Loucy (cell line): ENCODE results near the gene KDR.

ENCODE experiments used
- H2AFZ ChIP-seq: fragments of 200-600 bp; sonication (generic); 2 replicates; pipeline ENCODE4 v1.6.0; 2016; ENCODE audit warnings: antibody characterized with exemption, mild to moderate bottlenecking, low read length, moderate library complexity
- H3F3A ChIP-seq: fragments of 200-600 bp; 2 replicates; pipeline ENCODE4 v1.6.0; 2016; ENCODE audit warnings: antibody characterized with exemption, low read depth, mild to moderate bottlenecking
- H3K27me3 ChIP-seq: fragments of 200-600 bp; sonication (generic); 2 replicates; pipeline ENCODE4 v1.6.1; 2014; ENCODE audit warnings: low read length, mild to moderate bottlenecking; ENCODE audit not compliant: insufficient read depth, poor library complexity, severe bottlenecking
- H3K36me3 ChIP-seq: fragments of 200-600 bp; sonication (generic); 2 replicates; pipeline ENCODE4 v1.6.1; 2016; ENCODE audit warnings: low read length; ENCODE audit not compliant: insufficient read depth
- H3K4me1 ChIP-seq: fragments of 200-600 bp; sonication (generic); 2 replicates; pipeline ENCODE4 v1.5.1; 2014; ENCODE audit warnings: low read length, mild to moderate bottlenecking; ENCODE audit not compliant: insufficient read depth, poor library complexity, severe bottlenecking
- H3K4me2 ChIP-seq: fragments of 200-600 bp; sonication (generic); 2 replicates; pipeline ENCODE4 v1.6.0; 2014; ENCODE audit warnings: antibody characterized with exemption, low read length, low read depth, mild to moderate bottlenecking; ENCODE audit not compliant: poor library complexity, severe bottlenecking
- H3K4me3 ChIP-seq: fragments of 200-600 bp; sonication (generic); 2 replicates; pipeline ENCODE4 v1.5.1; 2014; ENCODE audit warnings: low read length, mild to moderate bottlenecking, mixed read lengths; ENCODE audit not compliant: poor library complexity, severe bottlenecking
- H3K79me2 ChIP-seq: fragments of 200-600 bp; sonication (generic); 2 replicates; pipeline ENCODE4 v1.6.1; 2014; ENCODE audit warnings: low read length; ENCODE audit not compliant: insufficient read depth
- H3K9ac ChIP-seq: fragments of 200-600 bp; sonication (generic); 2 replicates; pipeline ENCODE4 v1.6.0; 2014; ENCODE audit warnings: mild to moderate bottlenecking, low read depth, low read length, moderate library complexity; ENCODE audit not compliant: poor library complexity, severe bottlenecking
- H3K9me2 ChIP-seq: fragments of 200-600 bp; sonication (generic); replicated peaks from 2 replicates; pipeline ENCODE4 v1.6.1; 2016; ENCODE audit warnings: low read depth, low read length, mixed read lengths
- H3K9me3 ChIP-seq: fragments of 200-600 bp; sonication (generic); 2 replicates; pipeline ENCODE4 v1.6.1; 2014; ENCODE audit warnings: mild to moderate bottlenecking, antibody characterized with exemption, low read length, low read depth; ENCODE audit not compliant: insufficient read depth
- H4K20me1 ChIP-seq: fragments of 200-600 bp; sonication (generic); 2 replicates; pipeline ENCODE4 v1.6.0; 2014; ENCODE audit warnings: antibody characterized with exemption, low read length, mild to moderate bottlenecking; ENCODE audit not compliant: insufficient read depth, poor library complexity, severe bottlenecking
- EZH2phosphoT487 ChIP-seq: fragments of 200-600 bp; IDR thresholded peaks from 2 replicates; pipeline ENCODE4 v1.6.1; 2018; ENCODE audit warnings: antibody characterized with exemption, mild to moderate bottlenecking, moderate library complexity, borderline replicate concordance
- TF ChIP-seq, protein P1 (sequence below): fragments of 200-600 bp; sonication (generic); conservative IDR thresholded peaks from 2 replicates; pipeline ENCODE4 v1.5.1; 2014; ENCODE audit warnings: mild to moderate bottlenecking, antibody characterized with exemption, low read length

The KDR gene

DNA sequence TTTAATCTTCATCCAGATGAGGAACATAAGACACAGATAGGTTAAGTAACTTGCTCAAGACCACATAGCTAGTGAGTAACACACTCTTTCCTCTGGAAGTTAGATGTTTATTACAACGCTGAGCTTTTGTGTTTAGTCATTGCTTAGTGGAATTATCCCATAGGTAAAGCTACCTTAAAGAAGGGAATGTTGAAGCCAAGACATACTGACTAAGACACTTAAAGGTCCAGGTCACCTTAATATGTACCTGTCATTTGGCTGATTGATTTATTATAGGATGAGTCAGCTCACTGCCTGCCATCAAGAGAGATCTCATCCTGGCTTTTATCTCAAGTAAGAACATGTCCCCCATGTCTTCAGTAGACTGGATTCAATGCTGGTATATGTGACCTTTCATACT, 53.4 kb downstream of the KDR start:
- Histone ChIP-seq H3K4me1 (peaks cover 7% of the 10 kb centered on the region), H3K27me3 (no peaks in the 10 kb centered on the region), H3K9me2 (no peaks in the 10 kb centered on the region), H2AFZ (no peak overlapping the region), H3K4me3 (no peak overlapping the region), H3K36me3 (no peaks in the 10 kb centered on the region), H3K9me3 (no peaks in the 10 kb centered on the region), H3K4me2 (no peak overlapping the region), H3K79me2 (no peaks in the 10 kb centered on the region), H3K9ac (no peak overlapping the region), H4K20me1 (no peaks in the 10 kb centered on the region), H3F3A (no peaks in the 10 kb centered on the region)
- no peak for TF ChIP-seq EZH2phosphoT487
- TF ChIP-seq, protein P1, sequence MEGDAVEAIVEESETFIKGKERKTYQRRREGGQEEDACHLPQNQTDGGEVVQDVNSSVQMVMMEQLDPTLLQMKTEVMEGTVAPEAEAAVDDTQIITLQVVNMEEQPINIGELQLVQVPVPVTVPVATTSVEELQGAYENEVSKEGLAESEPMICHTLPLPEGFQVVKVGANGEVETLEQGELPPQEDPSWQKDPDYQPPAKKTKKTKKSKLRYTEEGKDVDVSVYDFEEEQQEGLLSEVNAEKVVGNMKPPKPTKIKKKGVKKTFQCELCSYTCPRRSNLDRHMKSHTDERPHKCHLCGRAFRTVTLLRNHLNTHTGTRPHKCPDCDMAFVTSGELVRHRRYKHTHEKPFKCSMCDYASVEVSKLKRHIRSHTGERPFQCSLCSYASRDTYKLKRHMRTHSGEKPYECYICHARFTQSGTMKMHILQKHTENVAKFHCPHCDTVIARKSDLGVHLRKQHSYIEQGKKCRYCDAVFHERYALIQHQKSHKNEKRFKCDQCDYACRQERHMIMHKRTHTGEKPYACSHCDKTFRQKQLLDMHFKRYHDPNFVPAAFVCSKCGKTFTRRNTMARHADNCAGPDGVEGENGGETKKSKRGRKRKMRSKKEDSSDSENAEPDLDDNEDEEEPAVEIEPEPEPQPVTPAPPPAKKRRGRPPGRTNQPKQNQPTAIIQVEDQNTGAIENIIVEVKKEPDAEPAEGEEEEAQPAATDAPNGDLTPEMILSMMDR: no peak

DNA sequence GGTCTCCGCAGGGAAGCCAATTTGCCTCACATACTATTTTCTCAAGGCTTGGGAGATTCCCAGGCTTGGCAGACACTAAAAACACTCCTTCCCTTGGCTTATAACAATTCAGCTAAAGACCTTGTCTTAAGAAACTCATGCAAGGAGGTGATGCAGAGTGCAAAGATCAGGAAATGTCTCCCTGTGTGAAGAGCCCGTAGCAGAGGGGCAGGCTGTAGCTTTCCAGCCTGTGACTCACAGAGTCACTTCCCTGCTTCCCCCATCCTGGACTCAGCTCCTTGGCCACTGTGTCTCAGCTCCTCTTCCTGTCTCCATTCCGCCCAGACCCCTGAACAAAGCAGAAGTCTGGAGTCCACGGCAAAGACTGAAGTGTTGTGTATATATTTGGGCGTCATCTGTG, 56.1 kb downstream of the KDR start:
- no peaks in the 10 kb centered on the region for H3K9me3 ChIP-seq
- no peak overlapping the region for H3K4me2 ChIP-seq
- no peaks in the 10 kb centered on the region for H3K9me2 ChIP-seq
- no peaks in the 10 kb centered on the region for H4K20me1 ChIP-seq
- no peaks in the 10 kb centered on the region for H3K27me3 ChIP-seq
- no peaks in the 10 kb centered on the region for H3K36me3 ChIP-seq
- no peak overlapping the region for H3K4me3 ChIP-seq
- H3K4me1 ChIP-seq: no peaks in the 10 kb centered on the region
- H2AFZ ChIP-seq: no peak overlapping the region
- H3K79me2 ChIP-seq: no peaks in the 10 kb centered on the region
- no peaks in the 10 kb centered on the region for H3F3A ChIP-seq
- H3K9ac ChIP-seq: no peak overlapping the region
- TF ChIP-seq EZH2phosphoT487: no peak
- TF ChIP-seq, protein P1: no peak

DNA sequence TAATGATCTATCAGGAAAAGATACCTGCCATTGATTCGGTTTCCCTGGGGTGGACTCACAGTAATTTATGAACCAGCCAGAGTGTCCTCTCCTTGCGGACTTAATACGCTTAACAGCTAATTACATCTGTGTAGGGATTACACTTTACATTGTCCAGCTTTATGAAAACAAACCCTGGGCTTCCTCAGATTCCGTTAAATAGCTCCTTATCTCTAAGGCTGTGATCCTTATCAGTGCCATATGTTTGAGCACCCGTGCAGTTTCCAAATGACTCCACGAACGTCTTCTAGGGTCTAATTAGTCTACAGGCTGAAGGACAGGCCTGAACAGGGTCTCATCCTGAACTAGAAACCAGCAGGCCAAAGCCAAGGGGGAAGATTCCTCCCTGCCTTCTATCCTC, 56.9 kb downstream of the KDR start:
- no peak for TF ChIP-seq EZH2phosphoT487
- TF ChIP-seq, protein P1: no peak
- no peaks in the 10 kb centered on the region for H3K27me3 ChIP-seq
- no peaks in the 10 kb centered on the region for H3K9me2 ChIP-seq
- no peaks in the 10 kb centered on the region for H3K36me3 ChIP-seq
- H2AFZ ChIP-seq: no peak overlapping the region
- no peaks in the 10 kb centered on the region for H4K20me1 ChIP-seq
- no peak overlapping the region for H3K9ac ChIP-seq
- no peak overlapping the region for H3K4me3 ChIP-seq
- H3K4me1 ChIP-seq: no peaks in the 10 kb centered on the region
- no peak overlapping the region for H3K4me2 ChIP-seq
- no peaks in the 10 kb centered on the region for H3K79me2 ChIP-seq
- H3F3A ChIP-seq: no peaks in the 10 kb centered on the region
- H3K9me3 ChIP-seq: no peaks in the 10 kb centered on the region
